Amniotic epithelial cell (primary cell): Measurements from ENCODE around the gene WWC2.

Experiments used
- DNase-seq: peaks from one replicate; pipeline ENCODE4 v3.0.0-alpha.2; 2010; ENCODE audit warnings: low read depth

The WWC2 gene

DNA sequence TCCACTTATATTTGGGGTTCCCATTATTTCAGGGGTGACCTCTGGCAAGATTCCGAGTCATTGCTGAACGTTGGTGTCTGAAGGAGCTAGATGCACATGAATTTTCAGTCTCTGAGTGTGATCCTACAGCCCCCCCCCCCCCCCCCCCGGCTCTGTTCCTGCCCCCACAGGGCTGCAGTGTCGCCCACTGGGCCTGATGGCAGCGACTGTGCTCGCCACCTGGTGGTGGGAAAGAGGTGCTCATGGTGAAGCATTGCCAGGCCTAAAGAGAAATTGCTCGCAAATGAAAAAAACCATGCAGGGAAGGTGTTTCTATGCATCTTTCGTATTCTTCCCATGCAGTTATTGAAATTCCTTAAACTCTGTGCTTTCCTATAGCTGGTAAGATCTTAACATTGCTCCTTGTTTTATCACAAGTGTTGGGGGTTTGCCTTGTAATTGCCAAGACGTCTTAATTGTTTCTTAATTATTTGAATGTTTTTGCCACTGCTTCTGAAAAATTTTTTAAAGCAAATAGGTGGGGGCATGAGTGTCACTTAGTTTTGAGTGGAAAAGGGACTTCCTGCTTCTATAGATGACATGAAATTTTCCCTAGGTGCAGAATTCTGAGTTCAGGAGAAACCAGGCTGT, 157.8 kb downstream of the WWC2 start:
- DNase-seq, result peak; percentile 40

DNA sequence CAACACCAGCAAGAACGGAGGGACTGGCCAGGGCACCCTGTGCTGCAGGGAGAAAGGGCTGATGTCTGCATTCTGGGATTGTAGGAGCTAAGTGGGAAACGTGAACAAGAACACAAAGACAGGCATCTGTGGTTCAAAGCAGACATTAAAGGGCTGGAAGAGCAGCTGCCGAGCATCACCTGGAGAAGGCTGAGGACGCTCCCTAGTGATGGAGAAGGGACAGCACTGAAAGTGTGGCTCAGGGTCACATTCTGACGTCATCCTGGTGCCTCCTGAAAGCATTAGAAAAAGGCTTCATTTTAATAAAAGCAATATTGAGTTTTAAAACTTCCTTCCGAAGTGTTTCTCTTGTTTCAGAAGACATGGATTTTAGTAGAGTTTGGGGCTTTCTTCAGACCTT, 158.8 kb downstream of the WWC2 start:
- no peak for DNase-seq

DNA sequence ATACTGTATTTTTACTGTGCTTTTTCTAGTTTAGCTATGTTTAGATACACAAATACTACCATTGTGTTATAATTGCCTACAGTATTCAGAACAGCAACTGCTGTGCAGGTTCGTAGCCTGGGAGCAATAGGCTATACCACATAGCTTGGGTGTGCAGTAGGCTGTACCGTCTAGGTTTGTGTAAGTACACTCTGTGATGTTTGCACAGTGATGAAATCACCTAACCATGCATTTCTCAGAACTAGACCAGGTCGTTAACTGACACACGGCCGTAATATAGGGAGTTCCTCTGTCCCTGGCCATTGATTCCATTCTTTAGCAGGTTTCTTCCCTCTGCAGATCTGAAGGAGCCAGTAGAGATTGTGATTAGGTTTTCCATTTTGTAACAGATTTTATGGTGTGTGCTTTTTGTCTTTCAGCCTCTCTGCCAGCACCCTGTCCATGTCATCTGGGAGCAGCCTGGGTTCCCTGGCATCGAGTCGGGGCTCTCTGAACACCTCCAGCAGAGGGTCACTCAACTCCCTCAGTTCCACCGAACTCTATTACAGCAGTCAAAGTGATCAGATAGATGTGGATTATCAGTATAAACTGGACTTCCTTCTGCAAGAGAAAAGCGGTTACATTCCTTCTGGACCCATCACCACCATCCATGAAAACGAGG, 161.6 kb downstream of the WWC2 start:
- no peak for DNase-seq

DNA sequence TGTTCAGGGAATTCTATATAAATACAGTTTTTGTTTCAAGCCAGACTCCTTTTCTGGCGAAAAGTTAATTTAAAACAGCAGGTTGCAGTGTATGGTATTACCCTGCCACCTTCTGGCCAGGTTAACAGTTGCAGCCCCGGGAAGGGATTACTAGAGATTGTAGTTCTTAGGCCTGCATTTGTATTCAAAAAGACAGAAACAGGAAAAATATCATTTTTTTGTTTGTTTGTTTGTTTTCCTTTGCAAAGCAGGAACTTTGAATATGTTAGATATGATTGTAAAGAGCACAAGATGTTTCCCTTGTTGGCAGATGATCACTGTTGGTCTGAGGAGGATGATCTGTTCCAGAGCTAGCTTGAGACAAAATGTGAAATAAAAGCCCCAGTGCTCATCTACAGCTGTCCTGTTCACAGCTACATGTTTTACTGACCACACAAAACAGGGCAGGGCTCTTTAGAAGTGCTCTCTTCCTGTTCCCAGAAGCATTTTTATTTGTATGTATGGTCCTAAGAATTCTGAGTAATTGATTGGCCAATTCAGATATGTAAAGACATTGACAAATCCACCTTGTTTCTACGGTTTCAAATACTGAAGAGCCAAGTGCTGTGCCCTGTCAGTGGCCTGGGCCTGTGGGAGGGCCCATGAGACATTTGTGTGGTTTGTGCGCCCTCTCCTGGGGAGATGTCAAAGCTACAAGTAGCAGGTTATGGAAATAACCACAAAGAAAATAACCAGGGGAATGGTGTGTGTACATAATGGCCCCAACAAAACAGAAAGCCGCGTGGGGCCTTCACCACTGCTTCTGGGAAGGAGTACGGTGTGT, 163.1 kb downstream of the WWC2 start:
- DNase-seq, result peak; percentile 52

DNA sequence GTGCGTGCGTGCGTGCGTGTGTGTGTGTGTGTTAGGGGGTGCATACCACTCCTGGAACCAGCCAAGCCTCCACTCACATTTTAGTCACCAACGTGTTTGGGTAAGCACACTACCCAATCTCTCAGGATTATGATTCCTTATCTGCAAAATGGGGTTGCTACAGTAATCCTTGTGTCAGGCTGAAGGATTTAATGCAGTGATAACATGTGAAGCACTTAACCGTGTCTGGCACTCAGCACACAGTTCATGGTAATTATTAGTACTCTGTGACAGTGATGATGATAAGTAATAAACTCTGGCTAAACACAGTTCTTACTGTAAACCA, 163.7 kb downstream of the WWC2 start:
- peak; percentile 99 for DNase-seq

DNA sequence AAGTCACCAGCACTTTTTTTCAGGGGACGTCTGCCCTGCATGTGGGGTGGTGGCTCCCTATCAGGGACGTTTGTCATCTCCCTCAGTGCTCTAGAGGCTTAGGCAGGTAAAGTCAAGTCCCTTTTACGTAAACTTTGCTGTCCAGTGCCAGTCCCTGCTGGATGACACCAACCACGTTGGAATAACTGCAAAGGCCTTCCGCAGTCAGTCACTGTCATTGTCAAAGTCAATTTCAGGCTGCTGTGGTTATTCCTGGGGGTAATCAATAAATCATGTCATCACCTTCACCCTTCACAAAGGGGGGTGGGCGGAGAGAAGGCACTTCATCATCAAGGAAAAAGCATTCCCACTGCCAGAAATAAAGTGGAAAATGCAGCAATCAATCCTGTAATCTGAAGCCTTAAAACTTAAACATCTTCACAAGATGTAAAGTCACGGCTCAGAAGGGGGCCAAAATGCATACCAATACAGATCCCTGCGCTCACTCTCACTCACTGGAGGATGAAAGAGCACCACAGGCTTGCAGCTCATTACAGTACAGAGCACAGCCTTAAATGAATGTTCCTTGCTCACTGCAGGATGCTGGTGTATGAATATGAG, 164.8 kb downstream of the WWC2 start:
- DNase-seq, result no peak

DNA sequence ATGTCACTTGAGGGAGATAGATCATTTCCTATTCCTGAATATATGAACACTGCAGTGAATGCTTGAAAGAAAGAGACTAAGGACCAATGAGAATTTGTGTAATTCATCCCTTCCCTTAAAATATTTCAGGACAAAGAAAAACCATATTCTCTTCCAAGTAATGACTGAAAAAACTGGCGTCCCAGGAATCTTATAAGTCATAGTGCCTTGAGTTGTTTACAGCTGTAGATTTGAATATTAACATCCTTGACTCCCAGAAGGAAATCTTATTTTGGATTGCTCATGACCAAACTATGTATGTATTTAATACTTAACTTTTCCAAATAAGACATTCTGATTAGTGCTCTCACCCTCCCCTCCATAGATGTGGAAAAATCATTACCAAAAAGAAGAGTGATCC, 165.6 kb downstream of the WWC2 start:
- DNase-seq, result peak; percentile 58

DNA sequence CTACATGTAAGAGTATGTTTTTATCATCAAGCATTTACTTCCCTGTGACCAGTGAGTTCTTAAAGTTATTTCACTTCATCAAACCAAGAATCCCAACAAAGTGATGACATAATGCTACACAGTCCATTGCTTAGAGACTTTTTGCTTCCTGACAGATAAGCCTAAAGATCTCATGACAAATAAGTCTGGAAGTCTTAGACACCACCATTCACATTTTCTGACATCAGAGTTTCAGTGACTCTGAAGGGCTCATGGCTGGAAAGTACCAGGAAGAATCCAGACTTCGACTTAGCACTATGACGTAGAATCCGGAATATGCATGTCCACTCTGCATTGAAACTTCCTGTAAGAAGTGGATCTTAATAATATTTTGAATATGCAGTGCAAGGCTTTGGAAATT, 167.3 kb downstream of the WWC2 start:
- DNase-seq, result no peak

DNA sequence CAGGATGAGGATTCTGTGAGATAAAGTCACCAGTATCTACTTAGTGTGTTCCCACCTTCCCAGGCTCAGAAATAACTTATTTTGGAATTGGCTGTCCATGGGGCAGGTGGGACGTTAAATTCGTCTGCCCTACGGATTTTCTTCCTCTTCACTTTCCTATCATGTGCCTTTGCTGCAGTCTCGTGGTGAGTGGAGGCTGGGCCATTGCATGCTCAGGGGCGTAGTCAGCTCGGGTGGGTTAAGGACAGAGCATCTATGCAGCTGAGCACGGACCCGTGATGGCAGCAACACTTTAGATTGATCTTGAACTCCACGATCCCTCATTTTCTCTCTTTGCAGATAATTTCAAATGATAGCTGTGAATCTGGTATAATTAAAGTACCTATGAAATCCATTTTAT, 169.5 kb downstream of the WWC2 start:
- DNase-seq, result no peak

DNA sequence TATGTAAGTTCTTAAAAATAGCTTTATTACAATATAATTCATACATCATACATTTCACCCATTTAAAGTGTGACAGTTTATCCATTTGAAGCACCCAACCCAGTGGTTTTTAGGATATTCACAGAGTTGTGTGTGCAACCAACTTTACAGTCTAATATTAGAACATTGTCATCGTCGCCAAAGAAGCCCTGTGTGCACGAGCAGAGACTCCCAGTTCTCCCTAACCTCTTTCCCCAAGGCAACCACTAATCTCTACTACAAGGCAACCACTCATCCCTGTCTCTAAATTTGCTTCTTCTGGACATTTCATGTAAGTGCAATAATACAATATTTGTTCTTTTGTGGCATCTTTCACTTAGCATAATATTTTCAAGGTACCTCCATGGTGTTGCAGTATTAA, 173.3 kb downstream of the WWC2 start:
- no peak for DNase-seq

DNA sequence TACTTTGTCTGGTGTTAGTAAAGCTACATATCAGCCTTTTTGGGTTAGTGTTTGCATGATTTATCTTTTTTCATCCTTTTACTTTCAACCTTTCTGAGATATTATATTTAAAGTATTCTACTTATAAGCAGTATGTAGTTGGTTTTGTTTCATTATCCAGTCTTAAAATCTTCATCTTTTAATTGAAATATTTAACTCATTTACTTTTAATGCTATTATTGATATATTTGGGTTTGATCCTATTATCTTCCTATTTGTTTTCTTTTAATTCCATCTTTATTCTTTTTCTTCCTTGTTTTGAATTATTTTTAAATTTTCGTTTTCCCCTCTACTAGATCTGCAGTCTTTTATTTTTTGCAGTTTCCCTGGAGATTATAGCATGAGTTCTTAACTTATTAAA, 177.0 kb downstream of the WWC2 start:
- DNase-seq, result no peak

DNA sequence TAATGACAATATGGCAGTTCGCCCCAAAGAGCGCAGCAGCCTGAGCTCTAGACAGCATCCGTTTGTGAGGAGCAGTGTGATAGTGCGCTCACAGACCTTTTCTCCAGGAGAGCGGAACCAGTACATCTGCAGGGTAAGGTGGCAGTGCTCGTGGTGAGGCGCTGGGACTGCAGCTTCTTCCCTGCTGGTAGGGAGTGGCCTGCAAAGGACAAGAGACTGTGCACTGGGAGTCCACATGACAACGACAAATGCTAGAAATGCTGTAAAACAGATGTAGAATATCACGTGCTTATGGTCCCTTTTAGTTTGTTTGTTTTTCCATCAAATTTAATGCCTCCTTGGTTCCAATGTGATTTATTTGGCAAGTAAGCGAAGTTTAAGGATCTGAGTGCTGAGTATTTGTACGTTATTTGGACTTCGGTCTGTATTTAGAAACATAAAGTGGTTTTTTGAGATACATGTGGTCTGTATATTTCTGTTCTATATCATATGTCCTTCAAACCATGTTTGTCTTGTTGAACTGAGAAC, 185.3 kb downstream of the WWC2 start:
- no peak for DNase-seq

DNA sequence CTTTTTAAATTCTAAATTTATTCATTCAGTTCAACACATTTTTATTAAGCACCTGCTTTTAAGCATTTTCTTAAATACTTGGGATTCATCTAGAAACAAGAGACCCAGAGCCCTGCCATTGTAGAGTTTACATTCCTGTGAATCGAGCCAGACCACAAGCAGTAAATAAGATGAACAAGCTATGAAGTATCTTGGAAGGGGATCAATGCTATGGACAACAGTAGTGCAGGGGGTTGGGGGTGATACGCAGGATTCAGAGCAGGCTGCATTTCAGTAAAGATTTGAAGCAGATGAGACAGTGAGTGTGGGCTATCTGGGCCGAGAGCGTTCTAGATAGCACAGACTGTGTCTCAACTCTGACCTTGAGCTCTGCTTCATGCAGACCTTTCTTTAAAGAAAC, 185.9 kb downstream of the WWC2 start:
- peak; percentile 44 for DNase-seq

DNA sequence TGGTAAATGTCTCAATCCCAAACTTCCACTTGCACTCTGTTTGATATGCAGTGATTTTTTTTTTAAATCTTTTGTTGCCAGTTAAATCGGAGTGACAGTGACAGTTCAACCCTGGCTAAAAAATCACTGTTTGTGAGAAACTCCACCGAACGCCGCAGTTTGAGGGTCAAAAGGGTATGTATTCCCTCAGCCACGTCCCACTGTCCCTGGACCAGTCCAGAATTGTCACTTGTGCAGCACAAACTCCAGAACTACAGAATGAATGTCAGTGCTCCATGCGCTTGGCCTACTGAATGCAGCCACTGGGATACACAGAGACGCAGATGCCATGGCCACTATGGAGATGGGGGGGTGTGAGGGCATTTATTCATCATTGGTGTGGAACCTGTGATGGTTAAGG, 186.8 kb downstream of the WWC2 start:
- no peak for DNase-seq

DNA sequence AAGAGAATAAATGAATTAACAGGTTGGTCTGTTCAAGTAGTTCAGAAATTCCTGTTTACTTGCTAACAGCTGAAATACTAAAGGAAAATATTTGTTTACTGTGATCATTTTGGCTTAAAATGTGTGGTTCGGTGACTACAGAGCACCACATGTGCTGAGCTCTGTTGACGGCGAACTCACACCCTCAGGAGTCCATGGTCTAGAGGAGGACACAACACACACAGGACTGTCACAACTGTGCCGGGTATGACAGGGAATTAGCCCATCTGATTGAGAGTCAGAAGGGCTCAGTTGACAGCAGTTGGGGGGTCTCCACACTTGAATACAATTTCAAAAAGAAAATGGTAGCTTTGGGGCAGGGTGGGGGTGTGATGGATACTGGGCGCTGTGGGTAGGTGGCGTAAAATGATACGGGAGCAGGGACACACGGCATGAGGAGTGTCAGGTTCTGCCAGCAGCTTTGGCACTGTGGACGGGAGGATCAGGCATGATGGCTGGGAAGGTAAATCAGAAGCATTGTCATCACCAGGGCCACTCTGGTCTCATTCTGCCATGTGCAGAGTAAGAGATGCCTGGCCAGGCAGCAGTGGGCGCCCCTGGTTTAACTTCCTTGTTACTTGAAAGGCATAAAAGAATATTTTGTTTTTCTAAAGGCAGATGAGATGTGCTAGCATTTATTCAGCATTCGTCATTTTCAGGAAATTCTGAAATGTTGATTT, 187.7 kb downstream of the WWC2 start:
- DNase-seq, result no peak

DNA sequence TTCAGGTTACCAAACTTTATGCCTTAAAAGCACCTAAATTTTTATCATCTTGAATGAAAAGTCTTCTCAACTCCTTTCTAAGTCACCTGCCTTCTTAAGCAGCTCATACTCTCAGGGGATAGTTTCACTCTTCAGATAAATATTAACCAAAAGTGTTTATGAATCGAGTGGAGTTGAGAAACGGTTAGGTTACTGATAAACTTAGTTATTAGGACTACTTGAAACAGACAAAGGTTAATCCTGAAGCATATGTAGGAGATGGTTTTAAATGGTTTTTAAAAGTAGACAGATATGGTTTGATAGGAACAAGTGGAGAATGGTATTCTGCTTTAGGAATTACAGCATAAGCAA, 188.2 kb downstream of the WWC2 start:
- no peak for DNase-seq

DNA sequence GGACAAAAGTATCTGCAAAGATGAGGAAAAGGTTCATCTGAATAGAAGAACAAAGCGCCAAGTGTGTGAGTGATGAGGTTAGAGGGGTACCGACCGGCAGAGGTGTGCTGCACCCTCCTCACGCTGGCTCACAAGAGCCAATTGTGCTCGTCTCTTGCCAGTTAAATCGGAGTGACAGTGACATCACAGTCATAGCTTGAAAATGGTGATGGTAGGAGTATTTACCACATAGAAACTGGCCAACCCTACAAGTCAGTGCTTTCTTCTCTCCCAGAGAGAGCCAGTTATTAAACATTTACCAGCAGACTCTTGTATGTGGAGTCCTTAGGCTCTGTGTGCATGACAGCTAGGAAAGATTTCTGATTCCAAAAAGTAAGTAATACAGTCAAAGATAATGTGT, 188.6 kb downstream of the WWC2 start:
- no peak for DNase-seq

DNA sequence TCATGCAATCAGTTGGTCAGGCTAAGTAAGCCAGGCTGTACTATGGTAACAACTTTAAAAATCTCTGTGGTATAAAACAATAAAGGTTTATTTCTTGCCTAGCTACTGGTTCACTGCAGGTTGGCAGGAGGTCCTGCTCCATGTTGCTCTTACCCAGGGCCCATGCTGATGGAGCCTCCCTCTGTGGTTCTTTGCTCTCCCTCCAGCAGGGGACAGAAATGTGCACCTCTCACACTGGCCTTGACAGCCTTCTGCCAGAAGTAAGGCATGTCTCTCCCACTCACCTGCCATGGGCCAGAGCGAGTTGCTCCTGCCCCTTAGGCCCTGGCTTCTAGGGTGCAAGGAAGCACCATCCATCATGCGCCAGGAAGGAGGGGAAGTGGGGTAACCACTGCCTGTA, 189.9 kb downstream of the WWC2 start:
- no peak for DNase-seq

DNA sequence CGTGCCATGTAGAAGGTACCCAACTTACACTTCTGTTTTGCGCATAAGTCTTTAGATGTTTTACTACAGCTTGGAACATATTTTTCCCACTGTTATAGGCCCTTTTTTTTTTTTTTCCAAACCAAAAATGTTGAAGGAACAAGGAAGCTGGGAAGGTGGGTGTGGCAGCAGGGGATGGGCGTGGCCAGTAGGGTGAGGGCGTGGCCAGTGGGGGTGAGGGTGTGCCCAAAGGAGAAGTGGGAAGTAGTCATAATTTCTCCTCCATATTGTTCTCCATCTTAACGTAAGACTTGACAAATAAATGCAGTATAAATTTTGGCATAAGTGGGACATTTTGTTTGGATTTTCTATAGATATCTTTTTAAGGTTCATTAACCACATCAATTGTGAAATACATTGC, 190.6 kb downstream of the WWC2 start:
- DNase-seq, result no peak

DNA sequence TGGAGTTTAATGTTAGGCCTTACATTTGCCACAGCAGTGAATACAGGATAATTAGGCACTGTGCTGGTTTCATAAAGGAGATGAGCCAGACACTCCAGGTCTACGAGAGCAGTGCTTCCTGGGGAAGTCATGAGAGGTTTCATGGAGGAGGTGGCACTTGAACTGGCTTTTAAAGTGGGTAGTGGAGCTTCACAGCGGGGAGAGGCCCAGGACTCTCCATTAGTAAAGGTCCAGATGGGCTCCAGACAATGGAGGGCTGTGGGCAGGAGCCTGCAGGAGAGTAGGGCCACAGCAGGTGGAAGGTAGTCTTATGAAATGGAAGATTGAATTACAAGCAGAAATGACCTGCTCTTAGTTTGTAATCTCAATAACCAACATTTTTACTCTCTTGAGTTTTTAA, 192.0 kb downstream of the WWC2 start:
- DNase-seq, result no peak

DNA sequence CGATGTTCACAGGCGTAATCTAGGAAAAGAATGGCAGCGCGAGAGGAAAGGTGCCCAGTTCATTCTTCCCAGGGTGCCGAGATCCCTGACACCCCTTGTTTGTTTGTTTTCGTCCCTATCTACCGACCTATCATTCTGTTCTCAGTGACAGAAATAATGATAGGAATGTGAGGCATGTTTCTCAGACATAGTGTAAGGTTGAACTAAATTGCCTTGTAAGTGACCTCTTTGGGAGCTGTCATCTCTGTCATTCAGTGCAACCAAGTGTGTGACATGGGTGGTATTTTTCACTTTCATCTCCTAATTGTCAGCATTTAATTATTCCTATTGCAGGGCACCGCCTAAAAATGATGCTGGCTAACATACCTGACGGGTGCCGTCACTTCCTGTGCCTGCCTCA, 196.7 kb downstream of the WWC2 start:
- DNase-seq, result no peak

DNA sequence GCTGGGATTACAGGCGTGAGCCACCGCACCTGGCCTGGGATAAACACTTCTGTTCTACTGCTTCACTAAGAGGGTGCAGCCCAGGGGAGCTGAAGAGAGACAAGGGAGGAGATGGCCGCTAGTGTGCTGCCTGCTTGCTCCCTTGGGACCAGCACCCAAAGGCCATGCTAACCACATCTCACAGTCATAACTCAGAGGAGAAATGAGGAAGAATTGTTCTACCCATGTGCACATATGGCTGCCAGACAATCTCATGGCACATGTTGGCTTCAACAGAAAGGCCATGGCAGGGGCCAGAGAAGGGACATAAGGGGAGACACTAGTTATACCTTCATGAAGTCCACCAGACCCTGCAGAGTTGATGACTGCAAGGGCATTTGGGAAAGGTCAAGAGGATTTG, 198.6 kb downstream of the WWC2 start:
- no peak for DNase-seq
